ENCODE measurements around the gene SPOCD1. TPM values are rescaled to one million over a fixed set of nuclear protein-coding genes. Genes with fewer than 3 reads are reported as not detected.

The SPOCD1 gene
- total and polyA plus RNA-seq, 2 of the 4 experiments (the other 2 are of a cell fraction) = 59.7 to 132 TPM

DNA sequence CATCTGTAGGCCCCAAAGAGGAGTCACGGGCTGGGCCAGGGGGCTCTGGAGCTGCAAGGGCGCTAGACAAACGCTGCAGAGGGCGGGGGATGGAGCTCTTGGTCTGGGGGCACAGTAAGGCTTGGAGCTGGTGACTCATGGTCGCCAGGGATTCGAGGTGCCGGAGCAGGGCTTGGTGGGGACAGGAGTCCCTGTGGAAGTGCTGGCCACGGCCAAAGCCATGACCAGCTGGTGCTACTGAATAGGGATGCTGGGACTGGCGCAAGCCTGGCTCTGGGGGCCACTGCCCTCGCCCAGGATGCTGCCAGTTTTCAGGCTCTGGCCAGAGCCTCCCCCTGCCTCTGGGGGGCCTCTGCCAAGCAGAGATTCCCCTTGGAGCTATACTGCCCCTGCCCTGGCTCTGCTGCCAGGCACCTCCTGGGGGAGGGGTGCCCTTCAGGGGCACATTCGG lies 25.2 kb downstream of the SPOCD1 start:
- no TSS peak for BruUV-seq (replicated peaks)
- ATAC-seq (ENCODE audit: low read depth) (no peak), DNase-seq (no peak)
- H3K36me3 ChIP-seq (ENCODE audit: control insufficient read depth, insufficient read depth, low read length) = no peaks in the 10 kb centered on the region
- no peak overlapping the region for H4K5ac ChIP-seq (ENCODE audit: low read depth, low read length)
- no peaks in the 10 kb centered on the region for H3K27me3 ChIP-seq (ENCODE audit: control insufficient read depth, insufficient read depth, low read length)
- H3K9me1 ChIP-seq (ENCODE audit: insufficient read depth, low read length) = peaks cover 13% of the 10 kb centered on the region
- H3K56ac ChIP-seq (ENCODE audit: extremely low read depth, insufficient read depth, low read length) = no peak overlapping the region
- H3K79me1 ChIP-seq (ENCODE audit: low read depth in 1 of 2, low read length in 2 of 2) = peaks cover 5 to 27% of the 10 kb centered on the region in 2 experiments; a peak in 2 of 4 replicates
- H3K14ac ChIP-seq (replicated peaks; ENCODE audit: low read depth, low read length) = no peak overlapping the region
- no peak overlapping the region for H3K18ac ChIP-seq (ENCODE audit: low read depth, low read length)
- H2BK15ac ChIP-seq (ENCODE audit: low read depth, low read length) = no peak overlapping the region
- no peak overlapping the region for H2BK20ac ChIP-seq (ENCODE audit: low read depth, low read length)
- H2BK120ac ChIP-seq (ENCODE audit: low read depth, low read length) = no peak overlapping the region
- H2AK9ac ChIP-seq (replicated peaks; ENCODE audit: low read depth, low read length, poor library complexity) = peak overlapping the region; percentile 9
- H3K23ac ChIP-seq (ENCODE audit: low read depth, low read length) = no peak overlapping the region
- no peak overlapping the region for H3K27ac ChIP-seq (ENCODE audit: insufficient read depth, low read length)
- 89% methylated on average over 7 of the region's 11 CpGs; no CpG with 5 or more reads in 1 of the 2 experiments for WGBS, 2 experiments (ENCODE audit: extremely low coverage in 2 of 2, insufficient read length in 1 of 2)
- no peak overlapping the region for H3K9ac ChIP-seq (ENCODE audit: low read depth, low read length)
- no peak overlapping the region for H4K91ac ChIP-seq (ENCODE audit: insufficient read depth, low read depth, low read length)
- no peak overlapping the region for H2BK5ac ChIP-seq (ENCODE audit: low read depth, low read length, poor library complexity, severe bottlenecking)
- no peak overlapping the region for H3K4me3 ChIP-seq (ENCODE audit: insufficient read depth, low read depth, low read length)
- no peak overlapping the region for H2AFZ ChIP-seq (replicated peaks; ENCODE audit: low read length, poor library complexity)
- ChIA-PET CTCF (interaction anchor here (1.9 kb wide), 1 partner anchor 15 kb away, joined by 8 read pairs; no protein-coding TSS in a partner anchor), POLR2A (ENCODE audit: unreplicated experiment) (no interaction called here)
- H3K4ac ChIP-seq (ENCODE audit: low read depth, low read length) = no peak overlapping the region
- dilution Hi-C loops (cut with HindIII; ENCODE audit: low sequenced_read_pairs, unreplicated experiment) = no loop called here
- H3K9me3 ChIP-seq (ENCODE audit: control insufficient read depth, insufficient read depth, low read length) = no peaks in the 10 kb centered on the region
- intact Hi-C loops (cut with micrococcal nuclease) = loop anchor here (10.0 kb wide), 2 partner anchors 274 to 356 kb away; no protein-coding TSS in a partner anchor
- in situ Hi-C loops (cut with MboI; ENCODE audit: low sequenced_read_pairs) = no loop called here
- H4K8ac ChIP-seq (ENCODE audit: low read depth in 2 of 2, low read length in 2 of 2) = no peak overlapping the region
- no peak overlapping the region for H3K4me2 ChIP-seq (ENCODE audit: low read depth, low read length)
- peaks cover 6% of the 10 kb centered on the region for H3K4me1 ChIP-seq (ENCODE audit: control insufficient read depth, insufficient read depth, low read length)
- peaks cover 16% of the 10 kb centered on the region for H4K20me1 ChIP-seq (ENCODE audit: insufficient read depth, low read length)
- H2AK5ac ChIP-seq (ENCODE audit: low read depth, low read length) = no peak overlapping the region; the same call in 1 of the 2 replicates
- TF ChIP-seq FOS (IDR thresholded peaks at IDR 0.05; ENCODE audit: low read depth, low read length) = no peak
- TF ChIP-seq MAZ (IDR thresholded peaks at IDR 0.05; ENCODE audit: borderline replicate concordance, low read depth, low read length) = no peak
